Peyer's patch (tissue), 4 donors: ENCODE data around the gene G6PC2.
"Not testable (repeated sequence)": the region's sequence is repeated elsewhere in the genome, so short reads cannot be mapped to it uniquely, and the experiment has no call there.

ENCODE experiments used
- POLR2A ChIP-seq, 2 donors: fragments of 450-650 bp; IDR thresholded peaks; one replicate each; pipeline ENCODE4 v1.5.1; 2017; ENCODE audit warnings: antibody characterized with exemption in 2 of 2, mild to moderate bottlenecking in 2 of 2, moderate library complexity in 2 of 2
- TF ChIP-seq, protein P1 (sequence below), 6 experiments: fragments of 450-650 bp in 4 of 6; fragments of 200-600 bp in 2 of 6; sonication (generic) in 1 of 6; IDR thresholded peaks; one replicate each; pipeline ENCODE4 v1.5.1; 2017 to 2019; ENCODE audit warnings: antibody characterized with exemption in 6 of 6, mild to moderate bottlenecking in 3 of 6, moderate library complexity in 1 of 6

DNA sequence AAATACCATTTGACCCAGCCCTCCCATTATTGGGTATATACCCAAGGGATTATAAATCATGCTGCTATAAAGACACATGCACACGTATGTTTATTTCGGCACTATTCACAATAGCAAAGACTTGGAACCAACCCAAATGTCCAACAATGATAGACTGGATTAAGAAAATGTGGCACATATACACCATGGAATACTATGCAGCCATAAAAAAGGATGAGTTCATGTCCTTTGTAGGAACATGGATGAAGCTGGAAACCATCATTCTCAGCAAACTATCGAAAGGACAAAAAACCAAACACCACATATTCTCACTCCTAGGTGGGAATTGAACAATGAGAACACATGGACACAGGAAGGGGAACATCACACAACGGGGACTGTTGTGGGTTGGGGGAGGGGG lies 30.3 kb upstream of the G6PC2 start:
- TF ChIP-seq, protein P1, sequence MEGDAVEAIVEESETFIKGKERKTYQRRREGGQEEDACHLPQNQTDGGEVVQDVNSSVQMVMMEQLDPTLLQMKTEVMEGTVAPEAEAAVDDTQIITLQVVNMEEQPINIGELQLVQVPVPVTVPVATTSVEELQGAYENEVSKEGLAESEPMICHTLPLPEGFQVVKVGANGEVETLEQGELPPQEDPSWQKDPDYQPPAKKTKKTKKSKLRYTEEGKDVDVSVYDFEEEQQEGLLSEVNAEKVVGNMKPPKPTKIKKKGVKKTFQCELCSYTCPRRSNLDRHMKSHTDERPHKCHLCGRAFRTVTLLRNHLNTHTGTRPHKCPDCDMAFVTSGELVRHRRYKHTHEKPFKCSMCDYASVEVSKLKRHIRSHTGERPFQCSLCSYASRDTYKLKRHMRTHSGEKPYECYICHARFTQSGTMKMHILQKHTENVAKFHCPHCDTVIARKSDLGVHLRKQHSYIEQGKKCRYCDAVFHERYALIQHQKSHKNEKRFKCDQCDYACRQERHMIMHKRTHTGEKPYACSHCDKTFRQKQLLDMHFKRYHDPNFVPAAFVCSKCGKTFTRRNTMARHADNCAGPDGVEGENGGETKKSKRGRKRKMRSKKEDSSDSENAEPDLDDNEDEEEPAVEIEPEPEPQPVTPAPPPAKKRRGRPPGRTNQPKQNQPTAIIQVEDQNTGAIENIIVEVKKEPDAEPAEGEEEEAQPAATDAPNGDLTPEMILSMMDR (IDR thresholded peaks at IDR 0.05) = not testable (repeated sequence)
- not testable (repeated sequence) for TF ChIP-seq POLR2A (IDR thresholded peaks at IDR 0.05)
